H1 (cell line): ENCODE results near the gene DAP. TPM values are rescaled to one million over a fixed set of nuclear protein-coding genes. Genes with fewer than 3 reads are reported as not detected.

ENCODE experiments used
- CTCF ChIA-PET: fragments of 300-600 bp; sonication (Branson Sonifier 250); formaldehyde crosslinking; loops from one replicate; lab custom pipeline; 2021; ENCODE audit not compliant: partially characterized antibody; lab: Charles Lee
- POLR2A ChIA-PET: fragments of 300-600 bp; sonication (Branson Sonifier 250); formaldehyde crosslinking; loops from one replicate; lab custom pipeline; 2021; ENCODE audit warnings: inconsistent platforms; ENCODE audit not compliant: partially characterized antibody; lab: Charles Lee
- DNase-seq, 2 experiments: peaks; one replicate each; pipeline versions ENCODE4 v3.0.0 to v3.0.0-alpha.2; 2010 to 2022; ENCODE audit warnings: low spot score in 2 of 2, low read depth in 1 of 2, mixed read lengths in 1 of 2
- FAIRE-seq: peaks from 2 replicates; lab custom pipeline; 2011; peaks lifted over from hg19 to GRCh38; lab: Jason Lieb, UNC
- H2AFZ ChIP-seq: 2 replicates; pipeline ENCODE4 v1.8.1; 2012; ENCODE audit warnings: low read length, inconsistent platforms
- H2AK5ac ChIP-seq: 2 replicates; pipeline ENCODE4 v1.6.1; 2013; ENCODE audit warnings: low read depth, low read length
- H2BK120ac ChIP-seq: replicated peaks from 2 replicates; pipeline ENCODE3; 2013; ENCODE audit warnings: low read depth, low read length, inconsistent platforms
- H2BK12ac ChIP-seq: 2 replicates; pipeline ENCODE4 v1.6.1; 2013; ENCODE audit warnings: low read depth, low read length
- H2BK15ac ChIP-seq: 2 replicates; pipeline ENCODE4 v1.6.1; 2013; ENCODE audit warnings: low read length
- H2BK20ac ChIP-seq: 2 replicates; pipeline ENCODE4 v1.6.1; 2013; ENCODE audit warnings: low read length
- H2BK5ac ChIP-seq: 2 replicates; pipeline ENCODE4 v1.6.1; 2013; ENCODE audit warnings: low read depth, low read length
- H3K14ac ChIP-seq: 2 replicates; pipeline ENCODE4 v1.6.1; 2013; ENCODE audit warnings: inconsistent platforms; ENCODE audit not compliant: insufficient read length
- H3K18ac ChIP-seq: 2 replicates; pipeline ENCODE4 v1.6.1; 2013; ENCODE audit warnings: low read length; ENCODE audit errors: extremely low read depth
- H3K23ac ChIP-seq: 2 replicates; pipeline ENCODE4 v1.6.1; 2013; ENCODE audit warnings: inconsistent platforms; ENCODE audit not compliant: insufficient read length
- H3K23me2 ChIP-seq: 2 replicates; pipeline ENCODE4 v1.6.1; 2013; ENCODE audit warnings: low read depth, low read length
- H3K27ac ChIP-seq: 2 replicates; pipeline ENCODE4 v1.6.1; 2011; ENCODE audit warnings: low read depth, low read length, inconsistent platforms
- H3K27me3 ChIP-seq, 4 experiments: replicated peaks in 1 of 4; 1 replicate in 1 of 4; 2 replicates in 3 of 4; pipeline versions ENCODE4 v1.6.1 to v1.8.1; 2011 to 2013; ENCODE audit warnings: low read length in 3 of 4, mild to moderate bottlenecking in 3 of 4, inconsistent platforms in 2 of 4, mixed read lengths in 2 of 4, moderate library complexity in 1 of 4; ENCODE audit not compliant: control insufficient read depth in 3 of 4, insufficient read depth in 3 of 4; ENCODE audit errors: extremely low read depth in 1 of 4
- H3K36me3 ChIP-seq, 4 experiments: 2 replicates each; pipeline versions ENCODE4 v1.6.1 to v1.8.1; 2011 to 2013; ENCODE audit warnings: mild to moderate bottlenecking in 4 of 4, low read length in 3 of 4, moderate library complexity in 2 of 4, control low read depth in 1 of 4, inconsistent platforms in 1 of 4; ENCODE audit not compliant: insufficient read depth in 4 of 4, control insufficient read depth in 2 of 4
- H3K4ac ChIP-seq: replicated peaks from 2 replicates; pipeline ENCODE3; 2013; ENCODE audit warnings: low read length, low read depth, mixed read lengths, inconsistent platforms; ENCODE audit not compliant: insufficient read length
- H3K4me1 ChIP-seq, 4 experiments: replicated peaks in 1 of 4; 1 replicate in 1 of 4; 2 replicates in 3 of 4; pipeline versions ENCODE4 v1.6.1 to v1.8.1; 2011 to 2013; ENCODE audit warnings: low read length in 3 of 4, inconsistent platforms in 2 of 4, mixed read lengths in 1 of 4; ENCODE audit not compliant: insufficient read depth in 4 of 4, control insufficient read depth in 3 of 4
- H3K4me2 ChIP-seq, 2 experiments: 2 replicates each; pipeline versions ENCODE4 v1.6.1 to v1.8.1; 2011 to 2013; ENCODE audit warnings: low read depth in 2 of 2, low read length in 2 of 2, control low read depth in 1 of 2, inconsistent platforms in 1 of 2, mild to moderate bottlenecking in 1 of 2; ENCODE audit not compliant: insufficient read depth in 1 of 2
- H3K4me3 ChIP-seq, 4 experiments: fragments of 200-600, 300-600 bp in 1 of 4; sonication (generic), shearing (Covaris generic), sonication (Bioruptor Twin) in 1 of 4; 2 replicates each; pipeline versions ENCODE4 v1.5.1 to v1.8.1; 2011 to 2016; ENCODE audit warnings: low read length in 4 of 4, low read depth in 3 of 4, control low read depth in 2 of 4, inconsistent platforms in 2 of 4, mild to moderate bottlenecking in 2 of 4, mixed read lengths in 1 of 4, moderate library complexity in 1 of 4; ENCODE audit not compliant: insufficient read depth in 2 of 4; ENCODE audit errors: extremely low read depth in 1 of 4
- H3K56ac ChIP-seq: replicated peaks from 2 replicates; pipeline ENCODE3; 2013; ENCODE audit warnings: low read depth, mild to moderate bottlenecking, mixed read lengths, low read length, inconsistent platforms; ENCODE audit not compliant: insufficient read length
- H3K79me1 ChIP-seq: 2 replicates; pipeline ENCODE4 v1.6.1; 2013; ENCODE audit warnings: low read depth, low read length, control low read depth
- H3K79me2 ChIP-seq, 2 experiments: 2 replicates each; pipeline versions ENCODE4 v1.6.1 to v1.8.1; 2012 to 2013; ENCODE audit warnings: low read length in 2 of 2, mild to moderate bottlenecking in 2 of 2, inconsistent platforms in 1 of 2; ENCODE audit not compliant: insufficient read depth in 2 of 2, control insufficient read depth in 1 of 2
- H3K9ac ChIP-seq, 4 experiments: replicated peaks in 1 of 4; 1 replicate in 1 of 4; 2 replicates in 3 of 4; pipeline versions ENCODE4 v1.6.1 to v1.8.1; 2011 to 2013; ENCODE audit warnings: low read depth in 3 of 4, low read length in 3 of 4, control low read depth in 2 of 4, mild to moderate bottlenecking in 2 of 4, moderate library complexity in 2 of 4, inconsistent platforms in 1 of 4; ENCODE audit errors: extremely low read depth in 1 of 4
- H3K9me3 ChIP-seq, 2 experiments: 2 replicates each; pipeline versions ENCODE4 v1.6.1 to v1.8.1; 2012 to 2013; ENCODE audit warnings: mild to moderate bottlenecking in 2 of 2, moderate library complexity in 2 of 2, control low read depth in 1 of 2, inconsistent platforms in 1 of 2, low read depth in 1 of 2, low read length in 1 of 2, mixed read lengths in 1 of 2; ENCODE audit not compliant: insufficient read depth in 2 of 2
- H4K20me1 ChIP-seq, 2 experiments: replicated peaks in 1 of 2; 2 replicates each; pipeline versions ENCODE3 to v1.8.1; 2011 to 2013; ENCODE audit warnings: inconsistent platforms in 2 of 2, low read length in 2 of 2, mild to moderate bottlenecking in 1 of 2; ENCODE audit not compliant: insufficient read depth in 2 of 2, control insufficient read depth in 1 of 2
- H4K5ac ChIP-seq: 2 replicates; pipeline ENCODE4 v1.6.1; 2013; ENCODE audit warnings: low read length, low read depth, mixed read lengths, inconsistent platforms; ENCODE audit not compliant: insufficient read length
- H4K8ac ChIP-seq: 2 replicates; pipeline ENCODE4 v1.8.0; 2013; ENCODE audit warnings: mild to moderate bottlenecking, moderate library complexity, low read length, inconsistent platforms; ENCODE audit not compliant: insufficient read depth; ENCODE audit errors: extremely low read depth
- H4K91ac ChIP-seq: replicated peaks from 2 replicates; pipeline ENCODE3; 2013; ENCODE audit warnings: low read length, mixed read lengths, inconsistent platforms; ENCODE audit not compliant: insufficient read length
- CHD1 ChIP-seq: IDR thresholded peaks from 2 replicates; pipeline ENCODE4 v1.6.1; 2012; ENCODE audit warnings: low read depth, low read length, improper control_type of control experiment
- CTBP2 ChIP-seq: IDR thresholded peaks from 2 replicates; pipeline ENCODE4 v1.7.0; 2011; ENCODE audit warnings: borderline replicate concordance, mild to moderate bottlenecking, moderate library complexity, mixed read lengths, low read length; ENCODE audit not compliant: insufficient read depth, insufficient read length
- HDAC6 ChIP-seq: IDR thresholded peaks from one replicate; pipeline ENCODE4 v1.7.1; 2012; ENCODE audit warnings: low read depth, mild to moderate bottlenecking, inconsistent platforms, low read length, moderate library complexity
- KDM4A ChIP-seq: IDR thresholded peaks from one replicate; pipeline ENCODE4 v1.7.1; 2012; ENCODE audit warnings: low read depth, mild to moderate bottlenecking, moderate library complexity, low read length, inconsistent platforms; ENCODE audit not compliant: severe bottlenecking
- RFX5 ChIP-seq: IDR thresholded peaks from 2 replicates; pipeline ENCODE4 v1.6.1; 2011; ENCODE audit warnings: low read depth, low read length, improper control_type of control experiment, borderline replicate concordance
- SRF ChIP-seq: IDR thresholded peaks from 2 replicates; pipeline ENCODE4 v1.6.1; 2011; ENCODE audit warnings: mild to moderate bottlenecking, low read depth, low read length, moderate library complexity
- WGBS, 2 experiments: shearing (Covaris generic) in 1 of 2; methylation state at CpG; one replicate each; pipeline versions ENCODE4 v1.1.6 to v1.1.7; 2013 to 2015; ENCODE audit warnings: low lambda C conversion rate in 2 of 2, mixed read lengths in 2 of 2, inconsistent platforms in 1 of 2, low coverage in 1 of 2, missing lambda C conversion rate in 1 of 2; ENCODE audit not compliant: insufficient replicate concordance in 2 of 2, insufficient coverage in 1 of 2, insufficient read length in 1 of 2; ENCODE audit errors: extremely low coverage in 1 of 2, missing lambda C conversion rate in 1 of 2; 5-methylcytosine and 5-hydroxymethylcytosine counted together
- polyA plus RNA-seq, 7 experiments: library from polyadenylated mRNA; depleted of rRNA in 3 of 7; stranded (reverse) in 5 of 7; unstranded in 2 of 7; fragments of >200 nt in 5 of 7; fragments of 200-250 nt in 2 of 7; gene quantifications; 1 replicate in 5 of 7; 2 replicates in 1 of 7; 4 replicates in 1 of 7; pipeline versions ENCODE4 v1.2.1 to v1.2.3, GENCODE V29; 2011 to 2013; ENCODE audit warnings: missing spikeins in 2 of 7, mixed read lengths in 2 of 7
- total RNA-seq: library from RNA; stranded (reverse); fragmentation: NEBNext Ultra II Directional; extraction: Animal tissue kit (Norgen Biotek cat#: 25700); gene quantifications from 2 replicates; pipeline ENCODE4 v1.2.1, GENCODE V29; 2021
- TF ChIP-seq, protein P1 (sequence below): IDR thresholded peaks from 2 replicates; pipeline ENCODE4 v1.6.1; 2012; ENCODE audit warnings: low read length, inconsistent platforms

The DAP gene
- total and polyA plus RNA-seq, 2 of the 8 experiments (the other 6 are each of a cell fraction or from before 2014, with no cell fraction given): 26.2 to 44.4 TPM

DNA sequence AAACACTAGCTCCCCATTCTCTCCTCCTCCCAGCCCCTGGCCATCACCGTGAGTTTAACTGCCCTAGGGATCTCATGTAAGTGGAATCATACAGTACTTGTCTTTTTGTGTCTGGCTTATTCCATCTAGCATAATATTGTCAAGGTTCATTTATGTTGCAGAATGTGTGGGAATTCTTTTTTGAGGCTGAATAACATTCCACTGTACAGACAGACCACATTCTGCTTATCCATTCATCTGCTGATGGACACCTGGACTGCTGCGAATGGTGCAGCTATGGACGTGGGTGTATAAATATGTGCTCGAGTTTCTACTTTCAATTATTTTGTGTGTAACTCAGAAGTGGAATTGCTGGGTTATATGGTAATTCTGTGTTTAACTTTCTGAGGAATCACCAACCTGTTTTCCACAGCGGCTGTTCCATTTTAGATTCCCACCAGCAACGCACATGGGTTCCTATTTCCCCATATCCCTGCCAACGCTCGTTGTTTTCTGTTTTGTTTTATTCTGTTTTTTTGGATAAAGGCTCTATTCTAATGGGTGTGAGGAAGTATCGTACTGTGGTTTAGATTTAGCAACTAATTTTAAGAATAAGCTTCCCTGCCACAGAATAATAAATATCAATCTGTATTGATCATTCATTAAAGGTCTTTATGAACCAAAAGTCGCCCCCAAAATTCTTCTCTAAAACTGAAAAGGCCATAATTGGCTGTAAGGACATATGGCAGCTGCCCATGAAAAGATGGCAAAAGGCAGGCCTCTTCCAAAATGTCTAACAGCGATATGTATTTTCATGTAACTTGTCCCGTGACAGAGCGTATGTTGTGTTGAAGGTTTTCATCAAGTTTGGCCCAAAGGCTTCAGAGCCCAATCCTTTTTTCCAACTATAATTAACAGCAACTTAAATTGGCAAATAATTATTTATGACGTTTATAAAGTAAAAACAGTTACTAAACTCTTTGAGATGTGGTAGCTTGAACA, 70.3 kb downstream of the DAP start:
- H2AFZ ChIP-seq: no peak overlapping the region
- no peak overlapping the region for H3K4me3 ChIP-seq
- H2BK12ac ChIP-seq: no peak overlapping the region
- no peaks in the 10 kb centered on the region for H3K79me2 ChIP-seq
- no peak for FAIRE-seq
- 86% methylated on average over 14 of the region's 14 CpGs; no CpG with 5 or more reads in 1 of the 2 experiments for WGBS, 2 experiments
- H3K36me3 ChIP-seq: no peaks in the 10 kb centered on the region
- H2AK5ac ChIP-seq: no peak overlapping the region
- no peaks in the 10 kb centered on the region; the same call in 1 of the 2 replicates for H3K79me1 ChIP-seq
- H2BK120ac ChIP-seq: no peak overlapping the region
- no peak overlapping the region for H3K18ac ChIP-seq
- H4K91ac ChIP-seq: no peak overlapping the region
- no peaks in the 10 kb centered on the region for H3K9me3 ChIP-seq
- no peak overlapping the region for H3K27ac ChIP-seq
- H3K14ac ChIP-seq: no peak overlapping the region
- CTCF ChIA-PET: interaction anchor here (0.5 to 9.6 kb wide), 33 partner anchors 9 to 326 kb away, joined by 3 to 132 read pairs (median 6); partner anchors contain the start of gene ROPN1L
- no peaks in the 10 kb centered on the region for H4K20me1 ChIP-seq
- no peak overlapping the region for H3K56ac ChIP-seq
- no peak overlapping the region for H3K23ac ChIP-seq
- H3K9ac ChIP-seq: no peak overlapping the region
- H3K4me1 ChIP-seq: peaks cover 0 to 5% (median 2%) of the 10 kb centered on the region in 4 experiments; a peak in 5 of 7 replicates
- no peak overlapping the region for H3K4me2 ChIP-seq
- H2BK15ac ChIP-seq: no peak overlapping the region
- no peaks in the 10 kb centered on the region for H3K27me3 ChIP-seq
- POLR2A ChIA-PET: interaction anchor here (1.1 to 1.8 kb wide), 2 partner anchors 9 to 238 kb away, joined by 3 to 6 read pairs; no protein-coding TSS in a partner anchor
- H2BK20ac ChIP-seq: no peak overlapping the region
- no peak overlapping the region for H4K8ac ChIP-seq
- no peak overlapping the region for H4K5ac ChIP-seq
- no peak for DNase-seq
- H3K23me2 ChIP-seq: no peaks in the 10 kb centered on the region
- H3K4ac ChIP-seq: no peak overlapping the region
- no peak for TF ChIP-seq CTBP2
- no peak for TF ChIP-seq HDAC6
- no peak for TF ChIP-seq KDM4A
- no peak for TF ChIP-seq CHD1
- TF ChIP-seq SRF: no peak
- TF ChIP-seq, protein P1, sequence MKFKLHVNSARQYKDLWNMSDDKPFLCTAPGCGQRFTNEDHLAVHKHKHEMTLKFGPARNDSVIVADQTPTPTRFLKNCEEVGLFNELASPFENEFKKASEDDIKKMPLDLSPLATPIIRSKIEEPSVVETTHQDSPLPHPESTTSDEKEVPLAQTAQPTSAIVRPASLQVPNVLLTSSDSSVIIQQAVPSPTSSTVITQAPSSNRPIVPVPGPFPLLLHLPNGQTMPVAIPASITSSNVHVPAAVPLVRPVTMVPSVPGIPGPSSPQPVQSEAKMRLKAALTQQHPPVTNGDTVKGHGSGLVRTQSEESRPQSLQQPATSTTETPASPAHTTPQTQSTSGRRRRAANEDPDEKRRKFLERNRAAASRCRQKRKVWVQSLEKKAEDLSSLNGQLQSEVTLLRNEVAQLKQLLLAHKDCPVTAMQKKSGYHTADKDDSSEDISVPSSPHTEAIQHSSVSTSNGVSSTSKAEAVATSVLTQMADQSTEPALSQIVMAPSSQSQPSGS: no peak
- TF ChIP-seq RFX5: no peak
- H2BK5ac ChIP-seq: no peak overlapping the region
